ENCODE data around the gene KCNJ11. TPM values are rescaled to one million over a fixed set of nuclear protein-coding genes. Genes with fewer than 3 reads are reported as not detected.

Gene KCNJ11
- total and polyA plus RNA-seq, 2 of the 13 experiments (the other 11 are each of a cell fraction or from before 2014, with no cell fraction given), result 0.38 to 1.6 TPM

GRCh38 chr11:17389211-17389956 is 925 bp upstream of the KCNJ11 start (continued):
- TF ChIP-seq PRDM10 (CRISPR knock-in tag; IDR thresholded peaks at IDR 0.05; ENCODE audit: low read depth) (no peak), FOSL2 (CRISPR knock-in tag; IDR thresholded peaks at IDR 0.05) (no peak), ZNF30 (CRISPR knock-in tag; IDR thresholded peaks at IDR 0.05) (no peak), ZNF44 (CRISPR knock-in tag; IDR thresholded peaks at IDR 0.05) (no peak), TRAFD1 (CRISPR knock-in tag; IDR thresholded peaks at IDR 0.05; ENCODE audit: borderline replicate concordance) (no peak), BRCA1 (CRISPR knock-in tag; IDR thresholded peaks at IDR 0.05) (no peak), ZBTB2 (CRISPR knock-in tag; IDR thresholded peaks at IDR 0.05; ENCODE audit: low read depth) (peak; percentile 50; the same call in 1 of the 2 replicates), ZNF335 (CRISPR knock-in tag; IDR thresholded peaks at IDR 0.05) (no peak), GABPB1 (CRISPR knock-in tag; IDR thresholded peaks at IDR 0.05) (peak; percentile 51), ZBTB49 (CRISPR knock-in tag; IDR thresholded peaks at IDR 0.05; ENCODE audit: borderline replicate concordance) (peak; percentile 69; the same call in 1 of the 2 replicates), ZNF672 (CRISPR knock-in tag; IDR thresholded peaks at IDR 0.05) (no peak), HIC2 (CRISPR knock-in tag; IDR thresholded peaks at IDR 0.05; ENCODE audit: low read depth) (peak; percentile 17; the same call in 1 of the 2 replicates), GATA4 (IDR thresholded peaks at IDR 0.05; ENCODE audit: borderline replicate concordance, low read depth) (no peak), BORCS8-MEF2B (CRISPR knock-in tag; IDR thresholded peaks at IDR 0.05) (0 out of 2 replicates have a peak, but pooled peaks have one; percentile 59)
